NCI-H2196 (cell line): ENCODE data around the gene UQCRC1.

Source experiments
- DNase-seq: peaks from one replicate; lab custom pipeline; 2025; ENCODE audit not compliant: unreplicated experiment; lab: John Stamatoyannopoulos, UW

UQCRC1 gene

GRCh38 chr3:48575366-48575765 is 34.1 kb downstream of the UQCRC1 start:
- no peak for DNase-seq

GRCh38 chr3:48573973-48574585 is 35.4 kb downstream of the UQCRC1 start:
- DNase-seq, result no peak

GRCh38 chr3:48572517-48572916 is 36.9 kb downstream of the UQCRC1 start:
- DNase-seq, result no peak

- no peak for DNase-seq
Observed at GRCh38 chr3:48571938-48572337, 37.5 kb downstream of the UQCRC1 start.

- DNase-seq, result no peak
Observed at GRCh38 chr3:48569808-48570450, 39.5 kb downstream of the UQCRC1 start.

- DNase-seq, result no peak
Observed at GRCh38 chr3:48569400-48569799, 40.0 kb downstream of the UQCRC1 start.

- DNase-seq, result no peak
Observed at GRCh38 chr3:48568476-48568875, 41.0 kb downstream of the UQCRC1 start.

- DNase-seq, result no peak
Observed at GRCh38 chr3:48567500-48567899, 41.9 kb downstream of the UQCRC1 start.

GRCh38 chr3:48567090-48567489 is 42.4 kb downstream of the UQCRC1 start:
- no peak for DNase-seq

- no peak for DNase-seq
Observed at GRCh38 chr3:48566401-48566760, 43.1 kb downstream of the UQCRC1 start.

GRCh38 chr3:48565591-48566400 is 43.6 kb downstream of the UQCRC1 start:
- no peak for DNase-seq

GRCh38 chr3:48565186-48565585 is 44.3 kb downstream of the UQCRC1 start:
- no peak for DNase-seq

- no peak for DNase-seq
Observed at GRCh38 chr3:48564667-48565066, 44.8 kb downstream of the UQCRC1 start.

- DNase-seq, result no peak
Observed at GRCh38 chr3:48564022-48564421, 45.4 kb downstream of the UQCRC1 start.

- DNase-seq, result no peak
Observed at GRCh38 chr3:48563382-48563918, 46.0 kb downstream of the UQCRC1 start, which contains the start of gene UCN2. Gene UCN2, minus strand, starts transcription at chr3:48563781. Its CDS starts 657 bp downstream, at chr3:48563124.

- DNase-seq, result no peak
Observed at GRCh38 chr3:48562367-48563095, 46.9 kb downstream of the UQCRC1 start.

GRCh38 chr3:48561045-48561736 is 48.3 kb downstream of the UQCRC1 start:
- DNase-seq, result no peak

GRCh38 chr3:48560648-48561018 is 48.8 kb downstream of the UQCRC1 start:
- no peak for DNase-seq

GRCh38 chr3:48558493-48559134 is 50.8 kb downstream of the UQCRC1 start:
- no peak for DNase-seq
